Measurements from ENCODE around the gene IPCEF1.

Gene IPCEF1

DNA sequence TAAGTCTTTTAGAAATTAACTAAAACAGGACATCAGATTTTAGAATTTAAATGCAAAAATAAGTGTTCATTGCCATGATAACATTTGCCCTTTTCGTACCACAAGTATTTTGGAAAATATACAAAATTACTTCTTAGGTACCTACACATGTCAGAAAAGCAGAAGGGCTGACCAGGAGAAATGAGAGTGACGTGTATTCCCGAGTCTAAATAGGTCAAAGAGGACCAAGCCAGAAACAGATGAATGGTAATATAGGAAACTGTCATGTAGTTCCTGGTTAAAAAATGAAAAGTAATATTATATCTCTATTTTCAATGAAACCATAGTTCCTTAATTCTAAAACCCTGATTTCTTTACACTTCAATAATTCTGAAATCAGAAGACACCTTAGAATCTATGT is 126.2 kb downstream of the IPCEF1 start:
- Histone ChIP-seq H2AFZ (ENCODE audit: low read depth) (no peak overlapping the region), H3K9ac (no peak overlapping the region), H3K27ac (no peak overlapping the region), H3K4me1 (ENCODE audit: low read depth, poor library complexity, severe bottlenecking) (no peaks in the 10 kb centered on the region), H3K79me2 (ENCODE audit: insufficient read depth, low read depth) (no peaks in the 10 kb centered on the region), H3K27me3 (ENCODE audit: insufficient read depth, low read depth) (no peaks in the 10 kb centered on the region), H4K20me1 (ENCODE audit: insufficient read depth) (no peaks in the 10 kb centered on the region), H3K4me2 (no peak overlapping the region), H3K4me3 (IDR thresholded peaks at IDR 0.05; ENCODE audit: insufficient read depth, low read depth, low read length) (no peak overlapping the region), H3K36me3 (ENCODE audit: insufficient read depth) (no peaks in the 10 kb centered on the region)
- TF ChIP-seq CTCF (conservative IDR thresholded peaks at IDR 0.05; ENCODE audit: low read depth, low read length): no peak

DNA sequence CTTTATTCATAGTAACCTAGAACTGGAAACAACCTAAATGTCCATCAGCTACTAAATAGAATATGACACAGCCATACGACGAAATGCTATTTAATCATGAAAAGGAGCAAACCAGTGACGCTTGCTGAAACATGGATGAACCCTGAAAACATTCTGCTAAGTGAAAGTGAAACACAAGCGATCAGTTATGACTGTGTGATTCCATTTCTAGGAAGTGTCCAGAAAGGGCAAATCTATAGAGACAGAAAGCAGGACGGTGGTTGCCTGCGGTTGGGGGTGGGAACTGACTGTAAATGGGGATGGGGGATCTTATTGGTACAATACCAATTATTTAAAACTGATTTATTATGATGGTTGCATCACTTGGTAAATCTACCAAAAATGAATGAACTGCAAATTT is 126.8 kb downstream of the IPCEF1 start:
- no peaks in the 10 kb centered on the region for H3K27me3 ChIP-seq (ENCODE audit: insufficient read depth, low read depth)
- H3K27ac ChIP-seq: no peak overlapping the region
- H3K4me2 ChIP-seq: no peak overlapping the region
- H3K4me1 ChIP-seq (ENCODE audit: low read depth, poor library complexity, severe bottlenecking): no peaks in the 10 kb centered on the region
- H3K9ac ChIP-seq: no peak overlapping the region
- no peak overlapping the region for H3K4me3 ChIP-seq (IDR thresholded peaks at IDR 0.05; ENCODE audit: insufficient read depth, low read depth, low read length)
- H2AFZ ChIP-seq (ENCODE audit: low read depth): no peak overlapping the region
- no peaks in the 10 kb centered on the region for H4K20me1 ChIP-seq (ENCODE audit: insufficient read depth)
- H3K36me3 ChIP-seq (ENCODE audit: insufficient read depth): no peaks in the 10 kb centered on the region
- H3K79me2 ChIP-seq (ENCODE audit: insufficient read depth, low read depth): no peaks in the 10 kb centered on the region
- no peak for TF ChIP-seq CTCF (conservative IDR thresholded peaks at IDR 0.05; ENCODE audit: low read depth, low read length)

DNA sequence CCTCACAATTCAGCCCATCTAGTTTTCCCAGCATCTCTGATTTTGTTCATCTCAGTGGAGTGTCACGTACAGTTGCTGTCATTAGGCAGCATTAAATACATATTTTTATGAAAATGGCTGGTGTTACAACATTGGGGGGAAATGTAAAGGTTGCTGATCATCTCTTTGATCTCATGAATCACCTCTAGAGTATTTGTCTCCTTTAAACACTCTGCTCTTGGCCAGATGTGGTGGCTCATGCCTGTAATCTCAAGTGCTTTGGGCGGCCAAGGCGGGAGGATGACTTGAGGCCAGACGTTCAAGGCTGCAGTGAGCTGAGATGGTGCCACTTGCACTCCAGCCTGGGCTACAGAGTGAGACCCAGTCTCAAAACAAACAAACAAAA is 128.1 kb downstream of the IPCEF1 start:
- Histone ChIP-seq H3K4me1 (ENCODE audit: low read depth, poor library complexity, severe bottlenecking) (no peaks in the 10 kb centered on the region), H4K20me1 (ENCODE audit: insufficient read depth) (no peaks in the 10 kb centered on the region), H3K4me2 (no peak overlapping the region)

GRCh38 chr6:154227862-154228520 is 128.6 kb downstream of the IPCEF1 start:
- H3K79me2 ChIP-seq (ENCODE audit: insufficient read depth, low read depth): no peaks in the 10 kb centered on the region
- H3K36me3 ChIP-seq (ENCODE audit: insufficient read depth): no peaks in the 10 kb centered on the region
- H3K27ac ChIP-seq: no peak overlapping the region
- TF ChIP-seq CTCF (conservative IDR thresholded peaks at IDR 0.05; ENCODE audit: low read depth, low read length): no peak
- no peak overlapping the region for H3K4me3 ChIP-seq (IDR thresholded peaks at IDR 0.05; ENCODE audit: insufficient read depth, low read depth, low read length)
- no peaks in the 10 kb centered on the region for H3K4me1 ChIP-seq (ENCODE audit: low read depth, poor library complexity, severe bottlenecking)
- H2AFZ ChIP-seq (ENCODE audit: low read depth): no peak overlapping the region
- no peak overlapping the region for H3K9ac ChIP-seq
- no peaks in the 10 kb centered on the region for H4K20me1 ChIP-seq (ENCODE audit: insufficient read depth)
- H3K27me3 ChIP-seq (ENCODE audit: insufficient read depth, low read depth): no peaks in the 10 kb centered on the region
- no peak overlapping the region for H3K4me2 ChIP-seq

More for the DNA sequence above, 128.1 kb downstream of the IPCEF1 start:
- Histone ChIP-seq H3K36me3 (ENCODE audit: insufficient read depth) (no peaks in the 10 kb centered on the region), H2AFZ (ENCODE audit: low read depth) (no peak overlapping the region), H3K27ac (no peak overlapping the region), H3K79me2 (ENCODE audit: insufficient read depth, low read depth) (no peaks in the 10 kb centered on the region), H3K9ac (no peak overlapping the region), H3K27me3 (ENCODE audit: insufficient read depth, low read depth) (no peaks in the 10 kb centered on the region), H3K4me3 (IDR thresholded peaks at IDR 0.05; ENCODE audit: insufficient read depth, low read depth, low read length) (no peak overlapping the region)
- no peak for TF ChIP-seq CTCF (conservative IDR thresholded peaks at IDR 0.05; ENCODE audit: low read depth, low read length)

Data from KMS-11 (cell line).